Stimulated activated naive B cell treated with anti-CD40 and anti-IgM and Interleukin-4, amounts not matched to agents 10 μg/mL and 1 μg/mL and 100 μg/mL, for 72 hours (primary cell): ENCODE results near the gene POLE.

ENCODE experiments used
- ATAC-seq, 2 donors: fragments of 150-1000 bp; cut with Tn5 transposase; replicated peaks; 2 replicates each; pipeline ENCODE4 v1.10.0; 2021; ENCODE audit warnings: moderate library complexity in 1 of 2
- DNase-seq: peaks from one replicate; pipeline ENCODE4 v3.0.0; 2021
- H3K27ac Mint-ChIP-seq: one replicate; pipeline ENCODE4 v1.8.0; 2022; ENCODE audit warnings: mild to moderate bottlenecking, mixed read lengths
- H3K27me3 Mint-ChIP-seq, 2 donors: one replicate each; pipeline ENCODE4 v1.8.0; 2022; ENCODE audit warnings: mixed read lengths in 2 of 2
- H3K36me3 Mint-ChIP-seq, 2 donors: one replicate each; pipeline ENCODE4 v1.8.0; 2022; ENCODE audit warnings: mixed read lengths in 2 of 2, mild to moderate bottlenecking in 1 of 2
- H3K4me1 Mint-ChIP-seq, 2 donors: one replicate each; pipeline ENCODE4 v1.8.0; 2022; ENCODE audit warnings: mixed read lengths in 2 of 2, mild to moderate bottlenecking in 1 of 2
- H3K4me3 Mint-ChIP-seq, 2 donors: one replicate each; pipeline ENCODE4 v1.8.0; 2022; ENCODE audit warnings: mild to moderate bottlenecking in 2 of 2, mixed read lengths in 2 of 2, moderate library complexity in 1 of 2
- H3K9me3 Mint-ChIP-seq, 2 donors: one replicate each; pipeline ENCODE4 v1.8.0; 2022; ENCODE audit warnings: mixed read lengths in 2 of 2, mild to moderate bottlenecking in 1 of 2

POLE gene, protein sequence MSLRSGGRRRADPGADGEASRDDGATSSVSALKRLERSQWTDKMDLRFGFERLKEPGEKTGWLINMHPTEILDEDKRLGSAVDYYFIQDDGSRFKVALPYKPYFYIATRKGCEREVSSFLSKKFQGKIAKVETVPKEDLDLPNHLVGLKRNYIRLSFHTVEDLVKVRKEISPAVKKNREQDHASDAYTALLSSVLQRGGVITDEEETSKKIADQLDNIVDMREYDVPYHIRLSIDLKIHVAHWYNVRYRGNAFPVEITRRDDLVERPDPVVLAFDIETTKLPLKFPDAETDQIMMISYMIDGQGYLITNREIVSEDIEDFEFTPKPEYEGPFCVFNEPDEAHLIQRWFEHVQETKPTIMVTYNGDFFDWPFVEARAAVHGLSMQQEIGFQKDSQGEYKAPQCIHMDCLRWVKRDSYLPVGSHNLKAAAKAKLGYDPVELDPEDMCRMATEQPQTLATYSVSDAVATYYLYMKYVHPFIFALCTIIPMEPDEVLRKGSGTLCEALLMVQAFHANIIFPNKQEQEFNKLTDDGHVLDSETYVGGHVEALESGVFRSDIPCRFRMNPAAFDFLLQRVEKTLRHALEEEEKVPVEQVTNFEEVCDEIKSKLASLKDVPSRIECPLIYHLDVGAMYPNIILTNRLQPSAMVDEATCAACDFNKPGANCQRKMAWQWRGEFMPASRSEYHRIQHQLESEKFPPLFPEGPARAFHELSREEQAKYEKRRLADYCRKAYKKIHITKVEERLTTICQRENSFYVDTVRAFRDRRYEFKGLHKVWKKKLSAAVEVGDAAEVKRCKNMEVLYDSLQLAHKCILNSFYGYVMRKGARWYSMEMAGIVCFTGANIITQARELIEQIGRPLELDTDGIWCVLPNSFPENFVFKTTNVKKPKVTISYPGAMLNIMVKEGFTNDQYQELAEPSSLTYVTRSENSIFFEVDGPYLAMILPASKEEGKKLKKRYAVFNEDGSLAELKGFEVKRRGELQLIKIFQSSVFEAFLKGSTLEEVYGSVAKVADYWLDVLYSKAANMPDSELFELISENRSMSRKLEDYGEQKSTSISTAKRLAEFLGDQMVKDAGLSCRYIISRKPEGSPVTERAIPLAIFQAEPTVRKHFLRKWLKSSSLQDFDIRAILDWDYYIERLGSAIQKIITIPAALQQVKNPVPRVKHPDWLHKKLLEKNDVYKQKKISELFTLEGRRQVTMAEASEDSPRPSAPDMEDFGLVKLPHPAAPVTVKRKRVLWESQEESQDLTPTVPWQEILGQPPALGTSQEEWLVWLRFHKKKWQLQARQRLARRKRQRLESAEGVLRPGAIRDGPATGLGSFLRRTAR (N-terminal part only)

GRCh38 chr12:132687211-132688164 is at the start of gene POLE, which contains the start of gene PXMP2:
Gene POLE, minus strand, starts transcription at chr12:132687342. Its CDS starts 27 bp downstream, at chr12:132687315.
Gene PXMP2, plus strand, starts transcription at chr12:132687587. Its CDS starts 84 bp downstream, at chr12:132687671.
- peak; percentile 93 to 94 for ATAC-seq
- no peaks in the 10 kb centered on the region for H3K27me3 Mint-ChIP-seq
- H3K27ac Mint-ChIP-seq, result peak within 1 kb of the TSS; percentile 85
- peak within 1 kb of the TSS; percentile 87 to 90 for H3K4me3 Mint-ChIP-seq
- H3K4me1 Mint-ChIP-seq, result peaks cover 14 to 24% of the 10 kb centered on the region in 2 donors
- H3K9me3 Mint-ChIP-seq, result no peaks in the 10 kb centered on the region
- H3K36me3 Mint-ChIP-seq, result peaks cover 3 to 5% of the 10 kb centered on the region in 2 donors
- DNase-seq, result peak; percentile 91

- H3K4me3 Mint-ChIP-seq, result no peak overlapping the region
- no peak for ATAC-seq
- DNase-seq, result no peak
- H3K9me3 Mint-ChIP-seq, result no peaks in the 10 kb centered on the region
- no peaks in the 10 kb centered on the region for H3K27me3 Mint-ChIP-seq
- H3K4me1 Mint-ChIP-seq, result no peaks in the 10 kb centered on the region
- H3K36me3 Mint-ChIP-seq, result peaks cover 57 to 73% of the 10 kb centered on the region in 2 donors
- no peak overlapping the region for H3K27ac Mint-ChIP-seq
Measured at GRCh38 chr12:132736913-132737312, 49.8 kb upstream of the POLE start.

DNA sequence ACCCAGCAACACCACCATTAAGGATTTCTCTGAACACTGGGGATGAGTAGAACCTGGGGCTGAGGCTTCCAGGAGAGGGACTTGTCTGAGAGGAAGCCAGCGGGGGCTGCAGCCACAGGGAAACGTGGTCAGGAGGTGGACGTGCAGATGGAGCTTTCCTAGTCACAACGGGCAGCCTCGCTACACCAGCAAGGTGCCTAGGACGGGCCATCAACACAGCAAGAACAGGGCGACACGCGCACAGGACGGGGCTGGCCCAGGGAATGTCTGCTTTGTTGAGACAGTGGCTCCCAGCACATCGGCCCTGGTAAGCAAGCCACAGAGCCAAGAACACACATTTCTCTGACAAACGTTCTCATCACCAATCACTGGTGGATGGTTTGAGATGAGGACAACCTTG is 49.2 kb upstream of the POLE start:
- peak overlapping the region; percentile 31 for H3K27ac Mint-ChIP-seq
- no peak for ATAC-seq
- no peak for DNase-seq

DNA sequence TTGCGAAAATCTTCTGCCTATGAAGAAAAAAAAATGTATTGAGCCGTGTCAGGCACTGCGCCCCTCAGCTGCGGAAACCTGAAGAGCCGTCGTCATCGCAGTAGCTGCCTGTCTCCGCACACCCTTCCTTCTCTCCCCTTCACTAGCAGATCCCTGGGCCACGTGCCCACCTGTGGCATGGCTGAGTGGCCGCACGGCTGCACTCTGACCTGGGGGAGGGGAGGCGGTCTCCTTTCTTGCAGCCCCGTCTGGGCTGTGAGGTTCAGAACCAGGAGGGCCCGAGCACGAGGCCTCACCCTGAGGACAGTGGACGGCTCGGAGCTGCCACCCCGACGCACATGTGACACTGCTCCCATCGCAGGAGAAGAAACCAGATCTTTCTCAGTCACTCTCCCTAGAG is 48.4 kb upstream of the POLE start:
- Mint-ChIP-seq H3K27ac (peak overlapping the region; percentile 80), H3K4me3 (no peak overlapping the region), H3K27me3 (no peaks in the 10 kb centered on the region), H3K36me3 (peaks cover 61 to 68% of the 10 kb centered on the region in 2 donors), H3K4me1 (peaks cover 0 to under 1% of the 10 kb centered on the region in 2 donors), H3K9me3 (no peaks in the 10 kb centered on the region)
- ATAC-seq (no peak), DNase-seq (no peak)

More for the DNA sequence above, 49.2 kb upstream of the POLE start:
- no peaks in the 10 kb centered on the region for H3K9me3 Mint-ChIP-seq
- no peaks in the 10 kb centered on the region for H3K4me1 Mint-ChIP-seq
- peaks cover 62 to 74% of the 10 kb centered on the region in 2 donors for H3K36me3 Mint-ChIP-seq
- no peak overlapping the region for H3K4me3 Mint-ChIP-seq
- no peaks in the 10 kb centered on the region for H3K27me3 Mint-ChIP-seq

- H3K4me1 Mint-ChIP-seq, result peaks cover 7 to 9% of the 10 kb centered on the region in 2 donors
- no peak for DNase-seq
Measured at GRCh38 chr12:132734206-132734605, 47.1 kb upstream of the POLE start.

DNA sequence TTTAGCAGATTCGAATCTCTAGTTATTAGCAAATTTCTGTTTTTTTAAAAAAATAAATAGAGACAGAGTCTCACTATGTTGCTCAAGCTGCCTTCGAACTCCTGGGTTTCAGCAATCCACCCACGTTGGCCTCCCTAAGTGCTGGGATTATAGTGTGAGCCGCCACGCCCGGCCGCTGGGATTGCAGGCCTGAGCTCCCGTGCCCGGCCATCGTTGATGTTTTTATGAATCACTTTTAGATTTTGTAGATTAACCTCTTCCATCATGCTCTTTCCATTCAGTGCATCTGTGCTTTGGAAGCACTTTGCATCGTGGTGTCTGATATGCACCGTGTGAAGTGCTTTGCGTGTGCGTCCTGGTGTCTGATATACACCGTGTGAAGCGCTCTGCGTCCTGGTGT is 44.4 kb upstream of the POLE start:
- no peak for DNase-seq
- ATAC-seq, result no peak
- H3K27ac Mint-ChIP-seq, result no peak overlapping the region
- peaks cover 66 to 73% of the 10 kb centered on the region in 2 donors for H3K36me3 Mint-ChIP-seq
- no peak overlapping the region for H3K4me3 Mint-ChIP-seq
- H3K27me3 Mint-ChIP-seq, result no peaks in the 10 kb centered on the region
- H3K9me3 Mint-ChIP-seq, result no peaks in the 10 kb centered on the region
- peaks cover 10 to 14% of the 10 kb centered on the region in 2 donors for H3K4me1 Mint-ChIP-seq

More at GRCh38 chr12:132734206-132734605, 47.1 kb upstream of the POLE start:
- Mint-ChIP-seq H3K27me3 (no peaks in the 10 kb centered on the region), H3K27ac (no peak overlapping the region), H3K9me3 (no peaks in the 10 kb centered on the region), H3K4me3 (no peak overlapping the region), H3K36me3 (peaks cover 68% of the 10 kb centered on the region in 2 donors)
- ATAC-seq, result no peak

DNA sequence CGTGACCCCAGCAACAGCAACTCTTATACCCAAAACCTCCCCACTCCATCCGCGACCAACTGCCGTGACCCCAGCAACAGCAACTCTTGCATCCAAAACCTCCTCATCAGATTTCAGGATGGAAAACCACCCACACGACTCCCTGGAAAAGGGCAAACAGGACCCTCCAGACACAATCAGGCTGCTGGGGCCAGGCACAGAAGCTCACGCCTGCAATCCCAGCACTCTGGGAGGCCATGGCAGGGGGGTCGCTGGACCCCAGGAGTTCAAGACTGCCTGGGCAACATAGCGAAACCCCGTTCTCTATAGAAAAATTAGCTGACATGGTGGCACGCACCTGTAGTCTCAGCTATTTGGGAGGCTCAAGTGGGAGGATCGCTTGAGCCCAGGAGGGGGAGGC is 43.2 kb upstream of the POLE start:
- no peaks in the 10 kb centered on the region for H3K27me3 Mint-ChIP-seq
- ATAC-seq, result no peak
- peaks cover 10 to 14% of the 10 kb centered on the region in 2 donors for H3K4me1 Mint-ChIP-seq
- peaks cover 63 to 76% of the 10 kb centered on the region in 2 donors for H3K36me3 Mint-ChIP-seq
- DNase-seq, result no peak
- H3K9me3 Mint-ChIP-seq, result no peaks in the 10 kb centered on the region
- peak overlapping the region; percentile 57 for H3K27ac Mint-ChIP-seq
- H3K4me3 Mint-ChIP-seq, result peak overlapping the region in 1 of 2 donors; percentile 2

GRCh38 chr12:132729541-132730320 is 42.6 kb upstream of the POLE start:
- H3K36me3 Mint-ChIP-seq, result peaks cover 62 to 77% of the 10 kb centered on the region in 2 donors

GRCh38 chr12:132728502-132728901 is 41.4 kb upstream of the POLE start:
- Mint-ChIP-seq H3K27me3 (no peaks in the 10 kb centered on the region), H3K27ac (peak overlapping the region; percentile 89), H3K36me3 (peaks cover 57 to 74% of the 10 kb centered on the region in 2 donors), H3K4me1 (peaks cover 10 to 14% of the 10 kb centered on the region in 2 donors), H3K9me3 (no peaks in the 10 kb centered on the region), H3K4me3 (no peak overlapping the region)
- DNase-seq, result no peak
- ATAC-seq, result no peak

More at GRCh38 chr12:132729541-132730320, 42.6 kb upstream of the POLE start:
- no peaks in the 10 kb centered on the region for H3K27me3 Mint-ChIP-seq
- H3K27ac Mint-ChIP-seq, result peak overlapping the region; percentile 57
- ATAC-seq (no peak), DNase-seq (no peak)
- H3K4me3 Mint-ChIP-seq, result no peak overlapping the region
- H3K9me3 Mint-ChIP-seq, result no peaks in the 10 kb centered on the region
- H3K4me1 Mint-ChIP-seq, result peaks cover 10 to 14% of the 10 kb centered on the region in 2 donors

- Mint-ChIP-seq H3K4me1 (peaks cover 13 to 14% of the 10 kb centered on the region in 2 donors), H3K9me3 (no peaks in the 10 kb centered on the region), H3K4me3 (no peak overlapping the region), H3K27ac (no peak overlapping the region), H3K36me3 (peaks cover 50 to 67% of the 10 kb centered on the region in 2 donors), H3K27me3 (no peaks in the 10 kb centered on the region)
- no peak for DNase-seq
- no peak for ATAC-seq
Measured at GRCh38 chr12:132727091-132727794, 40.1 kb upstream of the POLE start.

DNA sequence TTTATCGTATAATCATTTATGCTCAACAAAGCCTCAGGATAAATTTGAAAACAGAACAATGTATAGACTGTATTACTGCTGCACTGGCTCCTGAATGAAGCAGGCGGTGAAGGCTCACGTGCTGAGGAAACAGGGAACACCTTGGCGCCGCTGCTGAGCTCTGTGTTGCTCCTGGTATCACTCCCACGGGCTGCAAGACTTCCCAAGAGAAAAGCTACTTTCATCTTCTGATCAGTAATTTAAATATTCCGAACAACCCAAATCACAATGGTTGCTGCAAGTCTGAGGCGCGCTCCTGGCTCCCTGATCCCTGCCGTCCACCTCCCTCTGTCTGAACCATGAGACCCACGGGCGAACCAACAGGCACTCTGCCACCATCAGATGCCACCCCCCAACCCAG is 39.2 kb upstream of the POLE start:
- DNase-seq, result no peak

More for the DNA sequence above, 39.2 kb upstream of the POLE start:
- Mint-ChIP-seq H3K9me3 (no peaks in the 10 kb centered on the region), H3K27ac (no peak overlapping the region), H3K4me3 (no peak overlapping the region), H3K36me3 (peaks cover 44 to 62% of the 10 kb centered on the region in 2 donors), H3K4me1 (peaks cover 13 to 14% of the 10 kb centered on the region in 2 donors), H3K27me3 (no peaks in the 10 kb centered on the region)
- ATAC-seq, result no peak
